GM12892 (cell line): ENCODE results near the gene URB1.

Experiments
- POLR2A ChIP-seq: IDR thresholded peaks from 2 replicates; pipeline ENCODE4 v1.6.1; 2011; ENCODE audit warnings: low read depth, low read length, control low read depth
- POLR2AphosphoS5 ChIP-seq: IDR thresholded peaks from 2 replicates; pipeline ENCODE4 v1.6.1; 2011; ENCODE audit warnings: low read depth, low read length, control low read depth
- TAF1 ChIP-seq: IDR thresholded peaks from 2 replicates; pipeline ENCODE4 v1.6.1; 2011; ENCODE audit warnings: low read depth, mild to moderate bottlenecking, control low read depth, low read length, borderline replicate concordance

DNA sequence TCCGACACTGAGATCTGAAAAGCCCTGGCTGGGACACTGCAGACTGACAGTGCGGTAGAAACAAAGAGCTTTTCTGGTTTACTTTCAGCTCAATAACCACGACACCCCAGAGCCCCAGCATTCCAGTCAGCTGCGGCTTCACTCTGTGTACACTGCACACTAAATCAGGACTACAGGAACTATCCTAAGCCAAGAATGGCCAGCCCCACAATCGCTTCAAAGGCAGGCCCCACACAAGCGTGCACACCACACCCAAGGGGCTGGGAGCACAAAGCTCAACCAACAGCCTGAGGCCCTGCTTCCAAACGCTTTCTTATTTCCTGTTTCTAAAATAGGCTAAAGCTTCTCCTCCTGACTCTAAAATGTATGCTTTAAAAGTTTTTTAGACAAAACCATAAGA lies 28.4 kb downstream of the URB1 start:
- TF ChIP-seq POLR2AphosphoS5 (no peak), POLR2A (no peak), TAF1 (no peak)
